22Rv1 (cell line): ENCODE measurements around the gene TNFRSF21.

Experiments used
- H3K27ac ChIP-seq: fragments of 450-650 bp; 2 replicates; pipeline ENCODE4 v1.5.1; 2017
- CTCF ChIP-seq: fragments of 450-650 bp; IDR thresholded peaks from 2 replicates; pipeline ENCODE4 v1.5.1; 2017; ENCODE audit warnings: mild to moderate bottlenecking
- ZFX ChIP-seq: fragments of 450-650 bp; IDR thresholded peaks from 2 replicates; pipeline ENCODE4 v1.6.1; 2017; ENCODE audit warnings: antibody characterized with exemption, borderline replicate concordance

TNFRSF21 gene

GRCh38 chr6:47352194-47352920 is 42.7 kb upstream of the TNFRSF21 start:
- TF ChIP-seq CTCF (peak; percentile 57), ZFX (no peak)

GRCh38 chr6:47351621-47352020 is 41.9 kb upstream of the TNFRSF21 start:
- TF ChIP-seq ZFX, result no peak
- TF ChIP-seq CTCF, result no peak
- H3K27ac ChIP-seq, result no peak overlapping the region

More at GRCh38 chr6:47352194-47352920, 42.7 kb upstream of the TNFRSF21 start:
- H3K27ac ChIP-seq, result no peak overlapping the region

- no peak for TF ChIP-seq ZFX
- TF ChIP-seq CTCF, result no peak
Measured at GRCh38 chr6:47349931-47350330, 40.2 kb upstream of the TNFRSF21 start.

GRCh38 chr6:47348316-47348863 is 38.7 kb upstream of the TNFRSF21 start:
- TF ChIP-seq CTCF (no peak), ZFX (no peak)
- H3K27ac ChIP-seq, result no peak overlapping the region

More at GRCh38 chr6:47349931-47350330, 40.2 kb upstream of the TNFRSF21 start:
- no peak overlapping the region for H3K27ac ChIP-seq

GRCh38 chr6:47345761-47346160 is 36.1 kb upstream of the TNFRSF21 start:
- H3K27ac ChIP-seq, result no peak overlapping the region
- TF ChIP-seq CTCF (no peak), ZFX (no peak)

GRCh38 chr6:47344022-47344421 is 34.3 kb upstream of the TNFRSF21 start:
- TF ChIP-seq ZFX, result no peak
- TF ChIP-seq CTCF, result no peak
- H3K27ac ChIP-seq, result no peak overlapping the region

- no peak for TF ChIP-seq ZFX
- no peak for TF ChIP-seq CTCF
- H3K27ac ChIP-seq, result no peak overlapping the region
Measured at GRCh38 chr6:47343600-47343999, 33.9 kb upstream of the TNFRSF21 start.
